Fibroblast of skin of abdomen (primary cell): ENCODE data around the gene CCDC148.
"Not testable (repeated sequence)": the region's sequence is repeated elsewhere in the genome, so short reads cannot be mapped to it uniquely, and the experiment has no call there.

Source experiments
- DNase-seq: peaks from one replicate; pipeline ENCODE4 v3.0.0-alpha.2; 2013

The CCDC148 gene

GRCh38 chr2:158276619-158277471, 179.7 kb downstream of the CCDC148 start:
- DNase-seq = no peak

- DNase-seq = no peak
These were observed 182.8 kb downstream of the CCDC148 start for GRCh38 chr2:158273791-158274190.

GRCh38 chr2:158270536-158270935, 186.0 kb downstream of the CCDC148 start:
- no peak for DNase-seq

GRCh38 chr2:158269143-158269542, 187.4 kb downstream of the CCDC148 start:
- DNase-seq = no peak

- no peak for DNase-seq
These were observed 190.4 kb downstream of the CCDC148 start for GRCh38 chr2:158266111-158266510.

- no peak for DNase-seq
These were observed 201.3 kb downstream of the CCDC148 start for GRCh38 chr2:158255257-158255656.

GRCh38 chr2:158253170-158253569, 203.4 kb downstream of the CCDC148 start:
- no peak for DNase-seq

GRCh38 chr2:158251356-158251755, 205.2 kb downstream of the CCDC148 start:
- DNase-seq = no peak

- DNase-seq = no peak
These were observed 213.2 kb downstream of the CCDC148 start for GRCh38 chr2:158243392-158243791.

- DNase-seq = no peak
These were observed 214.3 kb downstream of the CCDC148 start for GRCh38 chr2:158242280-158242679.

GRCh38 chr2:158240975-158241374, 215.6 kb downstream of the CCDC148 start:
- no peak for DNase-seq

- DNase-seq = no peak
These were observed 217.3 kb downstream of the CCDC148 start for GRCh38 chr2:158239271-158239670.

GRCh38 chr2:158234497-158234896, 222.1 kb downstream of the CCDC148 start:
- no peak for DNase-seq

GRCh38 chr2:158232476-158232875, 224.1 kb downstream of the CCDC148 start:
- no peak for DNase-seq

- DNase-seq = no peak
These were observed 227.5 kb downstream of the CCDC148 start for GRCh38 chr2:158228943-158229508.

GRCh38 chr2:158223066-158223465, 233.5 kb downstream of the CCDC148 start:
- not testable (repeated sequence) for DNase-seq

GRCh38 chr2:158221063-158222020, 235.2 kb downstream of the CCDC148 start:
- no peak for DNase-seq

GRCh38 chr2:158217593-158217992, 239.0 kb downstream of the CCDC148 start:
- DNase-seq = no peak

- DNase-seq = no peak
These were observed 242.1 kb downstream of the CCDC148 start for GRCh38 chr2:158214431-158214830.

- no peak for DNase-seq
These were observed 242.8 kb downstream of the CCDC148 start for GRCh38 chr2:158213773-158214172.

GRCh38 chr2:158212301-158212700, 244.3 kb downstream of the CCDC148 start:
- DNase-seq = no peak

GRCh38 chr2:158211502-158211901, 245.1 kb downstream of the CCDC148 start:
- DNase-seq = no peak

GRCh38 chr2:158207354-158207753, 249.2 kb downstream of the CCDC148 start:
- no peak for DNase-seq
